ENCODE data around the gene FSTL4. TPM values are rescaled to one million over a fixed set of nuclear protein-coding genes. Genes with fewer than 3 reads are reported as not detected.

FSTL4 gene
- total and polyA plus RNA-seq, 2 donors (not counting 1 experiment from before 2014, with no cell fraction given): 0.31 to 6.7 TPM

DNA sequence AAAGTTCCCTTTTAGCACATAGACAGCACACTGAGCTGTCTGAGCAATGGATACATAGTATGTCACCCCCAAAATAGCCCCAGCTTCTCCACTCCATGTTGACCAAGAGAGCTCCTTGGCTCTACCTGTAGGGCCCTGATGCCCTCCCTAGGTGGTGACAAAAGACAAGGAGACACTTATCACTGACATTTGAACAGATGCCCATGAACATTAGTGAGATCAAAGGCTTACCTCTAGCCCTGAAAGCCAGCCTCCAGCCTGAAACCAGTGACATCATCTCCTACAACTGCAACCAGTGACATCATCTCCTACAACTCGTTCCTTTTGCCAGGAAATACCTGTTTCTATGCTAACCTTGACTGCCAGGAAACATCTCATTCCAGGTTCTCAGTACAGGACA, 122.7 kb downstream of the FSTL4 start:
- no peaks in the 10 kb centered on the region for H3K4me1 Mint-ChIP-seq
- no peak overlapping the region for H3K27ac Mint-ChIP-seq
- H3K4me3 ChIP-seq (ENCODE audit: control extremely low read depth in 1 of 5, extremely low read depth in 1 of 5, insufficient read depth in 1 of 5, low read depth in 2 of 5, low read length in 4 of 5): no peak overlapping the region
- H4K20me1 ChIP-seq (ENCODE audit: control insufficient read depth, insufficient read depth, low read length, poor library complexity, severe bottlenecking): no peaks in the 10 kb centered on the region
- no peaks in the 10 kb centered on the region for H3K27me3 ChIP-seq (replicated peaks in 1 of 4; ENCODE audit: control extremely low read depth in 1 of 4, control insufficient read depth in 3 of 4, insufficient read depth in 4 of 4, low read length in 3 of 4)
- peak; percentile 36 for DNase-seq
- H2AFZ ChIP-seq (ENCODE audit: insufficient read depth, low read depth, low read length, poor library complexity, severe bottlenecking): no peak overlapping the region
- TF ChIP-seq EZH2 (IDR thresholded peaks at IDR 0.05; ENCODE audit: borderline replicate concordance, insufficient read depth, low read depth, low read length, poor library complexity, severe bottlenecking): no peak
- TF ChIP-seq, protein P1, sequence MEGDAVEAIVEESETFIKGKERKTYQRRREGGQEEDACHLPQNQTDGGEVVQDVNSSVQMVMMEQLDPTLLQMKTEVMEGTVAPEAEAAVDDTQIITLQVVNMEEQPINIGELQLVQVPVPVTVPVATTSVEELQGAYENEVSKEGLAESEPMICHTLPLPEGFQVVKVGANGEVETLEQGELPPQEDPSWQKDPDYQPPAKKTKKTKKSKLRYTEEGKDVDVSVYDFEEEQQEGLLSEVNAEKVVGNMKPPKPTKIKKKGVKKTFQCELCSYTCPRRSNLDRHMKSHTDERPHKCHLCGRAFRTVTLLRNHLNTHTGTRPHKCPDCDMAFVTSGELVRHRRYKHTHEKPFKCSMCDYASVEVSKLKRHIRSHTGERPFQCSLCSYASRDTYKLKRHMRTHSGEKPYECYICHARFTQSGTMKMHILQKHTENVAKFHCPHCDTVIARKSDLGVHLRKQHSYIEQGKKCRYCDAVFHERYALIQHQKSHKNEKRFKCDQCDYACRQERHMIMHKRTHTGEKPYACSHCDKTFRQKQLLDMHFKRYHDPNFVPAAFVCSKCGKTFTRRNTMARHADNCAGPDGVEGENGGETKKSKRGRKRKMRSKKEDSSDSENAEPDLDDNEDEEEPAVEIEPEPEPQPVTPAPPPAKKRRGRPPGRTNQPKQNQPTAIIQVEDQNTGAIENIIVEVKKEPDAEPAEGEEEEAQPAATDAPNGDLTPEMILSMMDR (IDR thresholded peaks at IDR 0.05): peak; percentile 14
- H3K4me2 ChIP-seq (replicated peaks; ENCODE audit: low read depth, low read length, poor library complexity, severe bottlenecking): no peak overlapping the region
- peak; percentile 28 for ATAC-seq (ENCODE audit: low read depth)
- CTCF ChIA-PET: no interaction called here
- intact Hi-C loops (cut with micrococcal nuclease): loop anchor here (5.0 kb wide), 1 partner anchor 378 kb away; no protein-coding TSS in a partner anchor
- H3K4me3 Mint-ChIP-seq: no peak overlapping the region
- no peaks in the 10 kb centered on the region for H3K79me2 ChIP-seq (ENCODE audit: control insufficient read depth, insufficient read depth, low read length)
- POLR2A ChIA-PET: no interaction called here
- H3K9me3 ChIP-seq (ENCODE audit: control extremely low read depth in 1 of 3, control insufficient read depth in 2 of 3, insufficient read depth in 1 of 3, low read length in 2 of 3): no peaks in the 10 kb centered on the region
- H3K4me1 ChIP-seq (ENCODE audit: control insufficient read depth in 2 of 2, insufficient read depth in 2 of 2, low read length in 2 of 2): no peaks in the 10 kb centered on the region
- no peak overlapping the region for H3K9ac ChIP-seq (ENCODE audit: low read length)
- H3K36me3 ChIP-seq (replicated peaks in 1 of 2; ENCODE audit: control extremely low read depth in 1 of 2, control insufficient read depth in 1 of 2, extremely low read depth in 1 of 2, insufficient read depth in 2 of 2, low read length in 1 of 2): no peaks in the 10 kb centered on the region
- no peak overlapping the region for H3K27ac ChIP-seq (ENCODE audit: low read length in 2 of 2)
- H3K9me3 Mint-ChIP-seq (ENCODE audit: insufficient read depth): no peaks in the 10 kb centered on the region
- WGBS (ENCODE audit: insufficient coverage): 88% methylated on average over 1 of the region's 1 CpG
- peaks cover 4% of the 10 kb centered on the region for H3K27me3 Mint-ChIP-seq

GRCh38 chr5:133487093-133487492, 125.2 kb downstream of the FSTL4 start:
- WGBS (ENCODE audit: insufficient coverage): 61% methylated on average over 4 of the region's 4 CpGs
- no peak overlapping the region for H3K27ac ChIP-seq (ENCODE audit: low read length in 2 of 2)
- no peaks in the 10 kb centered on the region for H3K4me1 Mint-ChIP-seq
- no peaks in the 10 kb centered on the region for H3K36me3 ChIP-seq (replicated peaks in 1 of 2; ENCODE audit: control extremely low read depth in 1 of 2, control insufficient read depth in 1 of 2, extremely low read depth in 1 of 2, insufficient read depth in 2 of 2, low read length in 1 of 2)
- ATAC-seq (ENCODE audit: low read depth): no peak
- peaks cover 0 to 6% (median 0%) of the 10 kb centered on the region in 3 donors for H3K9me3 ChIP-seq (ENCODE audit: control extremely low read depth in 1 of 3, control insufficient read depth in 2 of 3, insufficient read depth in 1 of 3, low read length in 2 of 3)
- H4K20me1 ChIP-seq (ENCODE audit: control insufficient read depth, insufficient read depth, low read length, poor library complexity, severe bottlenecking): no peaks in the 10 kb centered on the region
- H3K9ac ChIP-seq (ENCODE audit: low read length): no peak overlapping the region
- H3K27ac Mint-ChIP-seq: no peak overlapping the region
- no peaks in the 10 kb centered on the region for H3K4me1 ChIP-seq (ENCODE audit: control insufficient read depth in 2 of 2, insufficient read depth in 2 of 2, low read length in 2 of 2)
- intact Hi-C loops (cut with micrococcal nuclease): loop anchor here (5.0 kb wide), 1 partner anchor 380 kb away; no protein-coding TSS in a partner anchor
- DNase-seq: no peak
- H2AFZ ChIP-seq (ENCODE audit: insufficient read depth, low read depth, low read length, poor library complexity, severe bottlenecking): no peak overlapping the region
- H3K4me2 ChIP-seq (replicated peaks; ENCODE audit: low read depth, low read length, poor library complexity, severe bottlenecking): no peak overlapping the region
- H3K4me3 Mint-ChIP-seq: no peak overlapping the region
- H3K4me3 ChIP-seq (ENCODE audit: control extremely low read depth in 1 of 5, extremely low read depth in 1 of 5, insufficient read depth in 1 of 5, low read depth in 2 of 5, low read length in 4 of 5): no peak overlapping the region
- H3K27me3 ChIP-seq (replicated peaks in 1 of 4; ENCODE audit: control extremely low read depth in 1 of 4, control insufficient read depth in 3 of 4, insufficient read depth in 4 of 4, low read length in 3 of 4): no peaks in the 10 kb centered on the region
- no peaks in the 10 kb centered on the region for H3K9me3 Mint-ChIP-seq (ENCODE audit: insufficient read depth)
- ChIA-PET POLR2A (no interaction called here), CTCF (interaction anchor here (1.6 to 1.9 kb wide), 2 partner anchors 19 to 382 kb away, joined by 3 to 5 read pairs; no protein-coding TSS in a partner anchor)
- H3K79me2 ChIP-seq (ENCODE audit: control insufficient read depth, insufficient read depth, low read length): no peaks in the 10 kb centered on the region
- no peak for TF ChIP-seq EZH2 (IDR thresholded peaks at IDR 0.05; ENCODE audit: borderline replicate concordance, insufficient read depth, low read depth, low read length, poor library complexity, severe bottlenecking)
- TF ChIP-seq, protein P1 (IDR thresholded peaks at IDR 0.05): no peak
- H3K27me3 Mint-ChIP-seq: peaks cover 3% of the 10 kb centered on the region

All from B cell (primary cell).